HG02943 (cell line): ENCODE data around the gene AFF1.
"Not testable (repeated sequence)": the region's sequence is repeated elsewhere in the genome, so short reads cannot be mapped to it uniquely, and the experiment has no call there.

Source experiments
- ATAC-seq: cut with Tn5 transposase; IDR thresholded peaks from one replicate; pipeline ENCODE4 v1.9.1; 2021; ENCODE audit warnings: mild to moderate bottlenecking, low read depth, moderate library complexity; ENCODE audit not compliant: unreplicated experiment

AFF1 gene

DNA sequence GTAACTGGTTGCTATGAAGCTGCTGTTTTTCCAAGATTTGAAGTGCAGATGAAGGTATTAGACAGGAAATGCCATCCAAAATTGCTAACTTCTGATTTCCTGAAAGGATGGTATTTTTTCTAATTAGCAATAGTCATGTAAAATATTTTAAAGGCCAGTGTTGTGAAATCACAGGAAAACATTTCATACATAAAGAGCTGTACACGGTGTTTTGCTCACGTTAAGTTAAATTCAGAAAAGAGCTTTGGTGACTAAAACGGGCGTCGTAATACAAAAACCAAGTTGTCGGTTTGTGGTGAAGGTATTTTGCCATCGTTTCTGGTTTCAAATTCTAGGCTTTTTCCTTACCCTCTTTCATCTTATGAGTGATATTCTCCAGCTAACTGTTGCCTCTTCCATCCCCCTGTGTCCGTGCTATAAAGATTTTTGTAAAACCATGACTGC lies 39.8 kb downstream of the AFF1 start:
- no peak for ATAC-seq

DNA sequence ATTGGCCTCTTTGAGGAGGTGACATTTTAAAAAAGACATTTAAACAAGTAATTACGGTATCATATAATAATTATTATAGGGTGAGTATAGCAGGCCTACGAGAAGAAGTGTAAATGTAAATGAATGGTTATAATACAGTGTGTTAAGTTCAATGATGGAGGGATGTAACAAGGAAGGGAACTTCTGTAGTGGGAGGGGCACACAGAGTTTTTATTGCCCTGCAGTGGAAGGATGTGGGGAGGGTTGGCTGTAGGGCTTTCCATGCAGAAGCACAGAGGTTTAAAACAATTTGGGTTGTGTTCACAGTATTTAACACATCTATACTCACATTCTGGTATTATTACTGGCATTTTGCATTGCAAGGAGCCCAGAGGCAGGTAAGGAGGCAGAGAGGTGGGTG lies 41.1 kb downstream of the AFF1 start:
- ATAC-seq: no peak

DNA sequence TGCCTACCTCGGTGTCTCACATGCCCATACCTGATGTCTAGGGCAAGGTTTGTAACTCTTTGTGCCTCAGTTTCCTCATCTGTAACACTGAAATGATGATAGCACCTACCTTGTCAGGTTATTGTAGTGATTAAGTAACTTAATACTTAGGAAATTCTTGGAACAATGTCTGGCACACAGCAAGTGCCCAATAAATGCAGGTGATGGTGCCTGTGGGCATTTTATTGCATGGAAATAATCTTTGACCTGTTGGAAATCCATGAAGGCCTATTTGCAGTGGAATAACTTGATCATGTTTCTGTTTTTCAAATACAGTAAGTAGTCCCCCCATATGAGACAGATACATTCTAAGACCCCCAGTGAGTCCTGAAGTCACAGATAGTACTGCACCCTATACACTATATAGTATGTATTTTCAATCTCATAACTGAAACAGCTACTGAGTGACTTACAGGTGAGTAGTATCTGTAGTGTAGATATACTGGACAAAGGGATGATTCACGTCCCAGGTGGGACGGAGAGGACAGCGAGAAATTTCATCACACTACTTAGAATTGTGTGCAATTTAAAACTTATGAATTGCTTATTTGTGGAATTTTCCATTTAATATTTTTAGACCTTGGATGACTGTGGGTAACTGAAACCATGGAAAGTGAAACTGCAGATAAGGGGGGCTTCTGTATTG lies 42.1 kb downstream of the AFF1 start:
- ATAC-seq: no peak

DNA sequence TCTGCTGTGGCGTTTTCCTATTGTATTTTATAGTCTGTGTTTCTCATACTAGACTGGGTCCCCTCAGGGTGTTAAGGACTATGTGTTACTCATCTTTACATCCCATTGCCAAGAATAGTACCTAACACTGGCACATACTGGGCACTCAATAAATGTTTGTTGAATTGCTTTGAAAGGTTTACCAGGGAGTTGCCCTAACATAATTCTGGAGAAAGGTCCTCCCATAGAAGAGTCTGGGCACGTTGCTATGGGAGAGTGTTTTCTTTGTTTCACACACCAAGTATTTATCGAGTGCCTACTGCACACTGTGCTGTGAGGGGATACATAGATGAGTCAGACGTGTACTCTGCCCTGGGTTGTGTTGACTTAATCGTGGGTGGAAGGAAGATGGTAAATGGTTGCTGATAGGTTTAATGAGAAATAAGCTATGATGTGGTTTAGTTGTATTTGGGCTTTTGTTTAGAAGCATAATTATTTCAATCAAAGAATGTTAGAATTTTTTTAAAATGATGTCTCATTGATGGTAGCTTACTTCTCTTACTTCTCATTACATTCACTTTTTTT lies 42.9 kb downstream of the AFF1 start:
- peak; percentile 87 for ATAC-seq

DNA sequence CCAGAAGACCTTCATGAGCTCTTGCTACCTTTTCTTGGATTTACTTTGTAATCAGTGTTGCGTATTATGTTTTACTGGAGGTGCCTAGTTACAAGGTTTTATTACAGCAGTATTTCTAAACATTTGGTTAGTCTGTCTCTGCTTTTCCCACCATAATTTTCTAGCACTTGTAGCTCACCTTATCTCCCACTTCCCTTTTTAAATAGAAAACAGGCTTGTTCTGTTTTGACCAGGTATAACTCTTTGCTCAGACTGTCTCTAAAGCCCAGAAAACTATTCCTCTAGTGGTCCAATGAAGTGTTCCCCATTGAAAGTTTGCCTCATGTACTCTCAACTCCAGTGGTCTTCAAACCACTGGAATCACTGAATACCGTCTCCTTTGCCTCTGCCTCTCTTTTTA lies 43.9 kb downstream of the AFF1 start:
- no peak for ATAC-seq

DNA sequence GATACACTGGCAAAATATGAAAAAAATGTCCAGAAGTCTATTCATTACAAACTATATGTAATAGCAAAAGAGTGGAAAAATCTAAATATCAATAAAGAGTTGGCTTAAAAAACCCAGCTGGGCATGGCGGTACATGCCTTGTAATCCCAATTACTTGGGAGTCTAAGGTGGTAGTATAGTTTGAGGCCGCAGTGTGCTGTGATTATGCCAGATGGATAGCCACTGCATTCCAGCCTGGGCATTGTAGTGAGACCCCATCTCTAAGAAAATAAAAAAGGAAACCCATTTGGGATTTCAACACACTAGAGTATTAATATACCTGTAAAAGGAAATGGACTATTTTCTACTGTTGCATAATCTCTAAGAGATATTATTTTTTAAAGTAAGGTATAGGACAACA lies 45.4 kb downstream of the AFF1 start:
- ATAC-seq: no peak

DNA sequence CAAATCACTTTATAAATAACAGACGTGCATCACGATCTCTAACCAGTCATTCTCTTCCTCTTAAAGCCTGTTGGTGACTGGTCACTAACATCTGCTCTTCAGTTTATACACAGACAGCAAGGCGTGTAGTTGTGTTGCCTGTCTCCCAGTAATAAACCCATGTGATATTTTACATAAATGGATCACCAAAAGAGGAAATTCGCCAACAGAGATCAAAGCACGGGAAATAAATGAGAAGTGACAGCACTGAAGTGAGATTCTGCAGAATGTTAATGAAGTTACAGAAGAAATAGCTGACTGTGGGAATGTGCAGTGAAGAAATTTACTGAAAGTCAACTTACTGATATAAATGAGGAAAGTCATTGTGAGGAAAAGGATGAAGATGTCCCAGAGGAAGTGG lies 47.0 kb downstream of the AFF1 start:
- ATAC-seq: no peak

DNA sequence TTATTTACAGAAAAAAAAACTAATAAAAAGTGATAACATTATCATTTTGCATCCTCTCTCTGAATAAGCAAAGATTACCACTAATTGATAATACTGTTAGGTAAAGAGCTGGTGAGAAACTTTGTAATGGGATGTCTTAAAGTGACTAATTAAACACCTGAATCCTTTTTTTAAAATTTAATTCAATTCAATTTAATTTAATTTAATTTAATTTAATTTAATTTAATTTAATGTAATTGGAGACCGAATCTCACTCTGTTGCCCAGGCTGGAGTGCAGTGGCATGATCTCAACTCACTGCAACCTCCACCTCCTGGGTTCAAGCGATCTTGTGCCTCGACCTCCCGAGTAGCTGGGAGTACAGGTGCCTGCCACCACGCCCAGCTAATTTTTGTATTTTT lies 51.0 kb downstream of the AFF1 start:
- ATAC-seq: not testable (repeated sequence)

DNA sequence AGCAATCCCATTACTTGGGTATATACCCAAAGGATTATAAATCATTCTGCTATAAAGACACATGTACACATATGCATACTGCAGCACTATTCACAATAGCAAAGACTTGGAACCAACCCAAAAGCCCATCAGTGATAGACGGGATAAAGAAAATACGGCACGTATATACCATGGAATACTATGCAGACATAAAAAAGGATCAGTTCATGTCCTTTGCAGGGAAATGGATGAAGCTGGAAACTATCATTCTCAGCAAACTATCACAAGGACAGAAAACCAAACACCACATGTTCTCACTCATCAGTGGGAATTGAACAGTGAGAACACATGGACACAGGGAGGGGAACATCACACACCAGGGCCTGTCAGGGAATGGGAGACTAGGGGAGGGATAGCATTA lies 54.8 kb downstream of the AFF1 start:
- ATAC-seq: not testable (repeated sequence)

DNA sequence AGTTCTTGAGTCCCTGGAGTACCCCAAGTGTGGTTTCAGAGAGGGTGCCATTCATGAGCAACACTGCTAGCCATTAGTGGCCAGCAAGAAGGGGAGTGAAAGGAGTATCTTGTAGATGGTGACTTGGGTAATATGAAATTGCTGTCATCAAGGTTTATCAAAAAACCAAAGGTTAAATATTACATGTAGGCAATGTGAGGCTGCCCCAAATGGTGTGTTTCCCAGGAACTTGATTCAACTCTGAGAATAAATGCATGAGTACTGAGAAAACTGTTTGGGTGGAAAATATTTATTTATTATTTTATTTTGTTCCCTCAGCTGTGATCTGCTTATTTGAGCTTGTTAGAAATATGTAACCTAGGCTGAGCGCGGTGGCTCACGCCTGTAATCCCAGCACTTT lies 55.7 kb downstream of the AFF1 start:
- ATAC-seq: no peak

DNA sequence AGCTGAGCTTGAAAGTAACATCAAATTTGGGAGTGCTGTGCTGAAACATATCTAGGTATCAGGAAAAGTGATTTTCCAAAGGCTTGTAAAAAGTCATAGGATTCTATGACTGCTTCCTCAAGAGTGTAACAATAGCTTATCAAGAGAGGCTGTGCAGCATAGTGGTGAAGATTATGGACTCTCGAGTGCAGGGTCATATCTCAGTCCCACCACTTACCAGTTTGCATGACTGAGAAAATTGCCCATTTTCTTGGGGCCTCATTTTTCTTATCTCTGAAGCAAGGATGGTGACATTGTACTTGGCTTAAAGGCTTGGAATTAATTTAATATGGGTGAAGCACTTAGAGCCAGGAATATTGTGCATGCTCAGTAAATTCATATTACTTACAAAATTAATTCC lies 57.2 kb downstream of the AFF1 start:
- ATAC-seq: no peak

DNA sequence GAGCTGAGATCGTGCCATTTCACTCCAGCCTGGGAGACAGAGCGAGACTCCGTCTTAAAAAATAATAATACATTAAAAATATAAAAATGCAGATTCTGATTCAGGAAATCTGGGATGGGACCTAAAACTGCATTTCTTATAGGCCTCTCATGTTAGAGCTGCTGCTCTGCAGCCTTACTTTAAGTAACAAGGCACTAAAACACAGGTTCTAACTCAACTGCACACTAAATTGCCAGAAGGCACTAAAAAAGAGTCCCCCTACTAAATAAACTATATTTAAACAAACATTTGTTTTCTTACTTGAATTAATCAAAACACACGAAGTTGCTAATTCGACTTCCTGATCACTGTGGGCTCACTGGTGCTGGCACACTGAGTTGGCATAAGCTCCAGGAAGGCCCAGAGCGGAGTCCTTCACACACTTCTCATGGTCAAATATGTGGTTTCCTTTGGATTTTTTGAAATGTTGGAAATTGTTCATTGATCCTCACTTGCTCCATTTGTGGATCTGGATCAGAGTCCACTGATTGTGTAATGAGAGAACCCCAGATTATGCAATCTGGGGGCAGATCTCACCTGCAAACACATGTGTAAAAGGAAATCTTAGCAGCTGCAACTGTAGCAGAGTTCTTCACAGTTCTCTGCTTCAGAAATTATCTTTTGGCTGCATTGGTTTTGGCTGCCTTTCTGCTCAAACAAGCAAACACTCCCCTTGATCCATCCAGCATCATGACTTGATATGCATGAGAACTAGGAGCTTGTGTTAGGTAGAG lies 59.3 kb downstream of the AFF1 start:
- ATAC-seq: no peak

DNA sequence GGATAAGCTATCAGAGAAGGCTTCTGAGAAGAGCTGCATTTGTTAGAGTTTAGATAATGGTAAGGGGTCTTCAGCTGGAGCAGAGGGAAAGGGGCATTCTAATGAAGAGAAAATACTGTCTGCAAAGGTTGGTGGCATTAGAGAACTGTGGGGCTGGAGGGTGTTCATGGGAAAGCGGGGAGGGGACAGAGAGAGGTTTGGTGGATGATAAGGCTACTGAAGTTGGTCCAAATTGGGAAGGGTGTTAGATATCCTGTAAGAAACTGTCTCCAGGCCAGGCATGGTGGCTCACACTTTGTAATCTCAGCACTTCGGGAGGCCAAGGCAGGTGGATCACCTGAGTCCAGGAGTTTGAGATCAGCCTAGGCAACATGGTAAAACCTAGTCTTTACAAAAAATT lies 59.9 kb downstream of the AFF1 start:
- no peak for ATAC-seq

DNA sequence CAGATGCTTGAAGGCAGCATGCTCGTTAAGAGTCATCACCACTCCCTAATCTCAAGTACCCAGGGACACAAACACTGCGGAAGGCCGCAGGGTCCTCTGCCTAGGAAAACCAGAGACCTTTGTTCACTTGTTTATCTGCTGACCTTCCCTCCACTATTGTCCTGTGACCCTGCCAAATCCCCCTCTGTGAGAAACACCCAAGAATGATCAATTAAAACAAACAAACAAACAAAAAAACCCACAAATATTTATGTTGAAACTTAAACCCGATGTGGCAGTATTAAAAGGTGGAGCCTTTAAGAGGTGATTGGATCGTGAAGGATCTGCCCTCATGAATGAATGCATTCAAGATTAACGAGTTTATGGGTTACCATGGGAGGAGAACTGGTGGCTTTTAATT lies 61.7 kb downstream of the AFF1 start:
- not testable (repeated sequence) for ATAC-seq

DNA sequence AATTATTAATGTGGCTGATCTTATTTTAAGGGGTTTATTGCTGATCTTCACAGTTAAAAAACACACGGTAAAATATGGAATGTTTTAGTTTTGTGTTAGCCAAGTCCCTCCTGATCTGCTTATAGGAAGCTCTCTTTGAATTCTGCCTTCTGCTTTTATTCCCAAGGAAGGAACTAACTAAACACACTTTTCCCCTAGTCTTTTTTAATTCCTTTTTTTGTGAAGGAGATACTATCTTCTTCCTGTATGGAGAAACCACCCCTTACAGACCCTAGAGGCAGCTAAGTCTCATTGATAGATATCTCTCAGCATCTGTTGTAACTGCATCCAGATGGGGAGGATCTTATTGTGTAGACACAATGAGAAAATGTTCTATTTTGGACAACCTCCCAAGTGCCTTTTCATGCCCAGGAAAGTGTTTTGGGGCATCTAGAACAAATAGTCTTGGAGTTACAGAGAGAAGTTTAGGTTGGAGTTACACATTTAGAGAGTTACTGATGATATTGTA lies 64.4 kb downstream of the AFF1 start:
- no peak for ATAC-seq

DNA sequence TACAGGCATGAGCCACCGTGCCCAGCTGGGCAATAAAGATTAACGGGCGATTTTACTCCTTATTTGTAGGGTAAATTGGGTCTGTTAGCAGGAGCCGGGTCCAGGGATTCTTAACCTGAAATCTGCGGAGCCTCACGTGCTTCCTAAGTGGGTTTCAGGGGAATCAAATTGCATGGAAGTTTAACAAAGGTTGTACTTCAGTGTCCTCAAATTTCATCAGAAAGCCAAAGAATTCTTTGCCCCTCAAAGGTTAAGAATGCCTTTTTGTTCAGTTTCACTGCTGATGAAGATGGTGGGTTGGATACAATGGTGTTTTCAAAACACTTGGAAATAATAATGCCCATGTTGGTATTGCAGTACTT lies 67.9 kb downstream of the AFF1 start:
- ATAC-seq: no peak

DNA sequence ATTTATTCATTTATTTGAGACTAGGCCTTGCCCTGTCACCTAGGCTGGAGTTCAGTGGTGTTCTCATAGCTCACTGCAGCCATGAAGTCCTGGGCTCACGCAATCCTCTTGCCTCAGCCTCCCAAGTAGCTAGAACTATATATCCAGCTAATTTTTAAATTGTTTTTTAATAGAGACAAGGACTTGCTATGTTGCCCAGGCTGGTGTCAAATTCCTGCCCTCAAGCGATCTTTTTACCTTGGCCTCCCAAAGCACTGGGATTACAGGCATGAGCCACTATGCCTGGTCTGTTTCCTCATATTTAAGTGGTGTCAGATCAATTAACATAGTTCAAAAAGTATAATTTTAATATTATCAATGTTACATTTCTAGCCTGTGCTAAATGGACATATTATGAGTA lies 68.5 kb downstream of the AFF1 start:
- no peak for ATAC-seq

DNA sequence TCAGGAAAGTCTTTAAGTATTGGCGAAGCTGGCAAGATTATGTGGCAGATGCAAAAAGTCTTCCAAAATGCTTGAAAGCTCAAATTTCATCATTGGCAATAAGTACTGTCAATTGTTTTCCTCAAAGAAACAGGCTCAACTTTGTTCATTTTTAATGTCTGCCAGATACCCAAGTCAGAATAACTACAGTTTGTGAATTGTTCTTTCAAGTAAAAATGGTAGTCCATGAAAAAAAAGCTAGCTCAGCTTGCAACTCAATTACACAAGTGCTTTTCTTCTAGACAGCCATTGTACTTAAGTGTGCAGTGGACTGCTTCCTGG lies 70.5 kb downstream of the AFF1 start:
- ATAC-seq: no peak

DNA sequence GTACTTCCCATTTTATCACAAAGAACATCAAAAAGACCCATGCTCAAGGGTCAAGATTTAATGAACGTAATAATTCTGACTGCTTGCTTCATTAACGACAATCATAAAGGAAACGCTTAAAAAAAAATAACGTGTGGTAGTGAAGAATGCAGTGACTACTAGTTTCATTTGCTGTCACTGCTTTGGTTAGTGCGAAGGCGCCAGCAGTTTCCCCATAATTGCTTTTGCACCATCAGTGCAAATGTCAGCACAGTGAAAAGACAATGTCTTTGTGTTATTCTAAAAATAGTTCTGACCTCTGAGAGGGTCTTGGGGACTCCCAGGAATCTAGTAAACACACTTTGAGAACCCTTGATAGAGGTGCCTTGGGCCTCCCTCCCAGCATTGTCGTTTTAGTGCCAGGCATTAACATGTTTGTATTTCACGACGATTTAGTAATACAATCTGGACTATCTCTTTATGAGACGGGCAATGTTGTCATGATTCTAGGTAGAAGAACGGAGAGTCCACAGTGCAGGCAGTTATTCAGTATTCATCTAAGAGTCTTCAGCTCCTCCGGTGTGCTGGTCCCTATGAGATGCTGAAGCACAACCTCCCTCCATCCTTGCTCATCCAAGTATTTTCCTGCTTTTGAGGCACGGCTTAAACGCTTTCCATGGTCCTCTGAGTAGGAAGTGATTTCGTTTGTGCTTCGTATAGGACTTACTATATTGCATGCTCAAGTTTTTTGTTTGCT lies 71.0 kb downstream of the AFF1 start:
- ATAC-seq: peak; percentile 3

DNA sequence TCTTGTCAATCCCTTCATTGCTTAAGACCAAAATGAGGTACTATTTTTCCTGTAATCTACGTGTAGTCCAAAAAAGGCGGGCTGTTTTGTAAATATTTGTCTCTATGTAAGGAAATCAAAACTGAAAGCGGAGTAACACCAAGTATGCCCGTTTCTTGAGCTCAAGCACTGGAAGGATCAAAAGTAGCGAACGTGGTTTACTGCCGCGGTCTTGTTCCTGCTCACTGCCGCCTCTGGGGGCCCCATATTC lies 71.5 kb downstream of the AFF1 start:
- peak; percentile 53 for ATAC-seq

DNA sequence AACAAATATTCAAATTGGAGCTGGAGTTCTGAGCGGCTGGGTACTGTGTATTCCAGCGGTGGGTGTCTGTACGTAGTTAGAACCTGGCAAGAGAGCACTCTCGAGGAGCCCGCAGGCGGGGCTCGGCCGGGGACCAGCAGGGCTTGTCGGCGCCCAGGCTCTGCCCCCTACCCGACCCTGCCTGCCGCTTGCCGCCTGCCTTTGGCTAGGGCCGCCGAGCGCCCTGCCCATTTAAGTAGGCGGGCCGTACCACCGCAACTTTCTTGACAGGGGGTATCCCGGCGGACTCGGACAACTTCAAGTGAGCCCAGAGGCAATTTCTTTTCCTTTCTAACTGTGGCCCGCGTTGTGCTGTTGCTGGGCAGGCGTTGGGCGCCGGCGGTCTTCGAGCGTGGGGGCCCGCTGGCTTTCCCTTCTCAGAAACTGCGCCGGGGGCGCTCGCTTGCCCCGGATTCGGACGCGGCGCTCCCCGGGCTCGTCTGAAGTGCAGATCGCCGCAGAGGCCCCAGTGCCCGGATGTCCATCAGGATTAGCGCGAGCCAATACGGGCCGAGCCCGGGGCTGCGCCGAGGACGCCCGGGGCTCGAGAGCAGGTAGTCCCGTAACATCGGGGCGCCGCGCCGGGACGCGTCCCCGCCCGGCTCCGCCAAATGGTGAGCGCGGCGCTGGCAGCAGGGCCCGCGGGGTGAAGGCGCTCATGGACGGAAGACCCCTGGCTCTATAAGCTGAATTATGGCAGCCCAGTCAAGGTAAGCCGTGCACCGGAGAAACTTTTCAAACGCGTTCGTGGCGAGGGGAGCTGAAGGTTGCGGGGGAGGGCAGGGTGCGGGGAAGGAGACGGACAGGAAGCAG lies 72.1 kb downstream of the AFF1 start:
- peak; percentile 68 for ATAC-seq
